MCF 10A (cell line): ENCODE measurements around the gene CCDC134. TPM values are rescaled to one million over a fixed set of nuclear protein-coding genes. Genes with fewer than 3 reads are reported as not detected.

ENCODE experiments used
- BruUV-seq: library from RNA; stranded (reverse); fragments of 400-500 nt; replicated peaks from 2 replicates; lab custom pipeline; 2021; lab: Mats Ljungman, UMichigan
- CTCF ChIA-PET: fragments of 300-600 bp; sonication (Branson Sonifier 250); formaldehyde crosslinking; extraction: SDS; loops from one replicate; lab custom pipeline; 2021; ENCODE audit warnings: antibody characterized with exemption, inconsistent platforms; lab: Yijun Ruan, JAX
- POLR2A ChIA-PET: fragments of 300-600, 350-650 bp; sonication (Branson Sonifier 250); formaldehyde crosslinking; extraction: SDS; loops from one replicate; lab custom pipeline; 2020; ENCODE audit warnings: antibody characterized with exemption, inconsistent platforms; lab: Yijun Ruan, JAX
- DNase-seq: peaks from one replicate; pipeline ENCODE4 v3.0.0-alpha.2; 2018; ENCODE audit not compliant: unreplicated experiment
- H3K27ac Mint-ChIP-seq: one replicate; pipeline ENCODE4 v1.8.0; 2022; ENCODE audit warnings: mild to moderate bottlenecking, low read depth, mixed read lengths; ENCODE audit not compliant: unreplicated experiment
- H3K27me3 Mint-ChIP-seq: one replicate; pipeline ENCODE4 v1.8.0; 2022; ENCODE audit warnings: mixed read lengths; ENCODE audit not compliant: insufficient read depth, unreplicated experiment
- H3K36me3 Mint-ChIP-seq: one replicate; pipeline ENCODE4 v1.8.0; 2022; ENCODE audit warnings: mild to moderate bottlenecking, moderate library complexity, mixed read lengths; ENCODE audit not compliant: insufficient read depth, unreplicated experiment
- H3K4me1 Mint-ChIP-seq: one replicate; pipeline ENCODE4 v1.8.0; 2022; ENCODE audit warnings: mixed read lengths; ENCODE audit not compliant: insufficient read depth, unreplicated experiment
- H3K4me3 Mint-ChIP-seq: one replicate; pipeline ENCODE4 v1.8.0; 2022; ENCODE audit warnings: mild to moderate bottlenecking, moderate library complexity, mixed read lengths; ENCODE audit not compliant: unreplicated experiment
- H3K9me3 Mint-ChIP-seq: one replicate; pipeline ENCODE4 v1.8.0; 2022; ENCODE audit warnings: mixed read lengths; ENCODE audit not compliant: unreplicated experiment
- intact Hi-C: fragments of 100-400 bp; cut with micrococcal nuclease; formaldehyde crosslinking; loops from 2 replicates; pipeline ENCODE4 v1.14.1; 2022
- total RNA-seq: library from RNA; stranded (reverse); gene quantifications from 2 replicates; pipeline ENCODE4 v1.2.3, GENCODE V29; 2022
- TF ChIP-seq, protein P1 (sequence below): fragments of 200-600 bp; IDR thresholded peaks from one replicate; pipeline ENCODE4 v1.8.0; 2022; ENCODE audit warnings: antibody characterized with exemption, mild to moderate bottlenecking; ENCODE audit not compliant: unreplicated experiment

The CCDC134 gene
- total RNA-seq, 1 experiment from 2014 or later = 4.0 TPM

DNA sequence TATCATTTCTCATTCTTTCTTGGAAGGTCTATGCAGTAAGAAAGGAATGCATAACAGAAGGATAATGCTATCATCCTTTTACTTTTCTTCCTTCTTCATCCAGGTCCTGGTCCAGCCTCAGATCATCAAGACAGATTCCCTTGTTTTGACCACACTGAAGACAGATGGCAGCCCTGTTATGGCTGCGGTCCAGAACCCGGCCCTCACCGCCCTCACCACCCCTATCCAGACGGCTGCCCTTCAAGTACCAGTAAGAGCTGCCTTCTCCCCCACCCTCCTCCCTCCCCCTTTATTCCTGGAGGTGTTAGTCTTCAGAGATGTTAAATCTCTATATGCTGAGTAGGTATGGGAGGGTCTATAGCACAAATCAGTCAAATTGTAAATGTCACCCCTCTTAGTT is 70.3 kb downstream of the CCDC134 start:
- Mint-ChIP-seq H3K27me3 (no peaks in the 10 kb centered on the region), H3K4me3 (no peak overlapping the region), H3K9me3 (no peaks in the 10 kb centered on the region), H3K4me1 (no peaks in the 10 kb centered on the region), H3K36me3 (peaks cover 84% of the 10 kb centered on the region), H3K27ac (no peak overlapping the region)
- CTCF ChIA-PET = interaction anchor here (1.5 kb wide), 1 partner anchor 8 kb away, joined by 4 read pairs; no protein-coding TSS in a partner anchor
- intact Hi-C loops = no loop called here
- POLR2A ChIA-PET = no interaction called here
- DNase-seq = no peak
- TF ChIP-seq, protein P1, sequence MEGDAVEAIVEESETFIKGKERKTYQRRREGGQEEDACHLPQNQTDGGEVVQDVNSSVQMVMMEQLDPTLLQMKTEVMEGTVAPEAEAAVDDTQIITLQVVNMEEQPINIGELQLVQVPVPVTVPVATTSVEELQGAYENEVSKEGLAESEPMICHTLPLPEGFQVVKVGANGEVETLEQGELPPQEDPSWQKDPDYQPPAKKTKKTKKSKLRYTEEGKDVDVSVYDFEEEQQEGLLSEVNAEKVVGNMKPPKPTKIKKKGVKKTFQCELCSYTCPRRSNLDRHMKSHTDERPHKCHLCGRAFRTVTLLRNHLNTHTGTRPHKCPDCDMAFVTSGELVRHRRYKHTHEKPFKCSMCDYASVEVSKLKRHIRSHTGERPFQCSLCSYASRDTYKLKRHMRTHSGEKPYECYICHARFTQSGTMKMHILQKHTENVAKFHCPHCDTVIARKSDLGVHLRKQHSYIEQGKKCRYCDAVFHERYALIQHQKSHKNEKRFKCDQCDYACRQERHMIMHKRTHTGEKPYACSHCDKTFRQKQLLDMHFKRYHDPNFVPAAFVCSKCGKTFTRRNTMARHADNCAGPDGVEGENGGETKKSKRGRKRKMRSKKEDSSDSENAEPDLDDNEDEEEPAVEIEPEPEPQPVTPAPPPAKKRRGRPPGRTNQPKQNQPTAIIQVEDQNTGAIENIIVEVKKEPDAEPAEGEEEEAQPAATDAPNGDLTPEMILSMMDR = no peak
- no TSS peak for BruUV-seq

DNA sequence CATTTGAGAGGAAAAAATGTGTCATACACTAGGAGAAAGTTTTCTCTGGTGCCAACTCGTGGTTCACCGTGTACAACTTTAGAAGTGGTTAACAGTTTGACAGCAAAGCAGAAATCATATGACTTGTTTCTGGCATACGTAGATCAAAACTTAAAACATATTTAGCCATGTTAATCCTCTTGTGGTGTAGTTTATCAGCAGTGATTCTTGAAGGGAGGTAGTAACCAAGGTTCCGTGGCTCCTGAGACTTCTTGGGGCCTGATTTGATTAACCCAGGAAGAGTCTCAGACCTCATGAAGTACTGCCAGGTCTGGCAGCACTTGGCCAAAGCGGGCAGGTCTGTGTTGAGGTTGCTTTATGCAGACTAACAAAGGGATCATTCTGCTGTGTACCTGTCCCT is 72.9 kb downstream of the CCDC134 start:
- Mint-ChIP-seq H3K27me3 (no peaks in the 10 kb centered on the region), H3K36me3 (peaks cover 96% of the 10 kb centered on the region), H3K4me1 (no peaks in the 10 kb centered on the region), H3K9me3 (no peaks in the 10 kb centered on the region), H3K27ac (no peak overlapping the region), H3K4me3 (no peak overlapping the region)
- ChIA-PET CTCF (no interaction called here), POLR2A (no interaction called here)
- BruUV-seq = no TSS peak
- intact Hi-C loops = no loop called here
- TF ChIP-seq, protein P1 = no peak
- DNase-seq = no peak

DNA sequence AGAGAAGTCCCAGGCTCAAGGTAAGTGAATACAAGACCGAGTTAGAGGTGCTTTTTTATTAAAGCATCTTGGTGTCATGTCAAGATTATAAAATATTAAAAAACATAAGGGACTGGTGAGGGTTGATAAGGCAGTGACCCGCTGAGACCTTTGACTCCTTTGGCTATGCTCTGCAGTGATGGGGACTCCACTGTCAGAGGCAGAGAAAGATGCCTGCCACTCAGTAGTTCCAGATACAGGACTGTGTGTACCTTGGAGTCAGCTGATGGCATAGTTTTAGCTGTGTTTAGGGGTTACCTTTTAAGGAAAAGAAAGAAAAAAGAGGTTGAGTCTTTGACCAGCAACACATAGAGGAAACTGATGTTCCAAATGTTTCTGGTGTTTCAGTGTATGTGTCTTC is 73.6 kb downstream of the CCDC134 start:
- POLR2A ChIA-PET = no interaction called here
- TF ChIP-seq, protein P1 = no peak

DNA sequence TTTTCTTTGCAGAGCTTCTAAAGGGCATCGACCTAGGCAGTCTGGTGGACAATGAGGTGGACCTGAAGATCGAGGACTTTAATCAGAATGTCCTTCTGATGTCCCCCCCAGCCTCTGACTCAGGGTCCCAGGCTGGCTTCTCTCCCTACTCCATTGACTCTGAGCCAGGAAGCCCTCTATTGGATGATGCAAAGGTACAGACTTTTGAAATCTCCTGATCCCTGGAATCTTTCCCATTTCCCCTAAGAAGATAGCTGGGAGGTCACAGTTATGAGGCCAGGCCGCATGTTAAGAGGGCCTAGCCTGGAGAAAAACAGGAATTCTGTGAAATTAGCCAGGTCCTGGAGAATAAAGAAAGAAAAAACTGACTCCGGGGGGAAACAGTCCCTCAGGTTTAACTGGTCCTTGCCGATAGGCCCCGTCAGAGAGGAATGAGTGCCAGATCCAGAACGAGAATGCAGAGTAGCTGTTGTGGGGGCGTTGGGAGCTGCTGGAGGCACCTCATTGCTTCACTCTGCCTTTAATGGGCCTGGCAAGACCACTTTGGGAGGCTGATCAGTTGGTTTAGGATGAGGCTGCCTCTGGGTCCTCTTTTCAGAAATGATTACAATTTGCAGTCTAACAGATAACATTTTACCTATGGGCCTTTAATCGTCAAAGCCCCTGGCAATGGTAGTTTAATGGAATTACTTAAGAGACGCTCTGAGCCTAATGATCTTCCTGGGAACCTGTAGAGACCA is 75.2 kb downstream of the CCDC134 start:
- Mint-ChIP-seq H3K36me3 (peaks cover 96% of the 10 kb centered on the region), H3K4me1 (no peaks in the 10 kb centered on the region), H3K9me3 (no peaks in the 10 kb centered on the region), H3K27me3 (no peaks in the 10 kb centered on the region), H3K4me3 (no peak overlapping the region), H3K27ac (peak overlapping the region; percentile 51)
- no peak for DNase-seq
- ChIA-PET CTCF (interaction anchor here (1.3 kb wide), 1 partner anchor 53 kb away, joined by 4 read pairs; no protein-coding TSS in a partner anchor), POLR2A (interaction anchor here (0.7 to 1.1 kb wide), 3 partner anchors 9 to 237 kb away, joined by 3 to 4 read pairs (median 3); no protein-coding TSS in a partner anchor)
- no TSS peak for BruUV-seq
- TF ChIP-seq, protein P1 = no peak
- intact Hi-C loops = no loop called here

More for the DNA sequence above, 73.6 kb downstream of the CCDC134 start:
- Mint-ChIP-seq H3K36me3 (peaks cover 96% of the 10 kb centered on the region), H3K27ac (no peak overlapping the region), H3K4me1 (no peaks in the 10 kb centered on the region), H3K9me3 (no peaks in the 10 kb centered on the region), H3K27me3 (no peaks in the 10 kb centered on the region), H3K4me3 (no peak overlapping the region)
- intact Hi-C loops = no loop called here
- no TSS peak for BruUV-seq
- DNase-seq = no peak
- CTCF ChIA-PET = no interaction called here

Other genes starting within 250 kb of the CCDC134 start
- not detected in 2 replicates for gene CSDC2, start 239.7 kb upstream of the CCDC134 start, total RNA-seq
- 29.9 and 30.9 TPM in 2 replicates for gene PMM1, start 210.8 kb upstream of the CCDC134 start, total RNA-seq
- 59.6 and 67.2 TPM in 2 replicates for gene DESI1, start 179.6 kb upstream of the CCDC134 start, total RNA-seq
- gene XRCC6, start 179.4 kb upstream of the CCDC134 start, total RNA-seq = 173 and 203 TPM in 2 replicates
- 280 and 286 TPM in 2 replicates for gene SNU13, start 111.8 kb upstream of the CCDC134 start, total RNA-seq
- not detected in 2 replicates for gene MEI1, start 101.2 kb upstream of the CCDC134 start, total RNA-seq
- 88.4 and 104 TPM in 2 replicates for gene SREBF2, start 32.4 kb downstream of the CCDC134 start, total RNA-seq
- not detected in 2 replicates for gene SHISA8, start 114.4 kb downstream of the CCDC134 start, total RNA-seq
- gene TNFRSF13C, start 126.1 kb downstream of the CCDC134 start, total RNA-seq = 0.12 TPM in 2 replicates
- gene CENPM, start 146.5 kb downstream of the CCDC134 start, total RNA-seq = 9.1 and 21.1 TPM in 2 replicates
- 0.21 and 0.29 TPM in 2 replicates for gene SEPTIN3, start 168.8 kb downstream of the CCDC134 start, total RNA-seq
- gene WBP2NL, start 198.1 kb downstream of the CCDC134 start, total RNA-seq = 0.66 and 1.1 TPM in 2 replicates